Neural cell (in vitro differentiated cells): ENCODE data around the gene TPM2. TPM values are rescaled to one million over a fixed set of nuclear protein-coding genes. Genes with fewer than 3 reads are reported as not detected.

Experiments used
- H2AFZ ChIP-seq: fragments of 200-600, 300-800 bp; sonication (generic), shearing (Covaris generic); 2 replicates; pipeline ENCODE4 v1.6.0; 2014; ENCODE audit warnings: low read depth, mild to moderate bottlenecking, antibody characterized with exemption, low read length, moderate library complexity
- H3F3A ChIP-seq: fragments of 200-600 bp; shearing (Covaris generic); 2 replicates; pipeline ENCODE4 v1.6.1; 2016; ENCODE audit warnings: mild to moderate bottlenecking, moderate library complexity, mixed read lengths, antibody characterized with exemption, low read length; ENCODE audit not compliant: insufficient read depth, poor library complexity, severe bottlenecking
- H3K27ac ChIP-seq: fragments of 200-600, 300-800 bp; sonication (generic), shearing (Covaris generic); 2 replicates; pipeline ENCODE4 v1.5.1; 2014; ENCODE audit warnings: mild to moderate bottlenecking, low read length, moderate library complexity
- H3K27me3 ChIP-seq: fragments of 300-800, 200-600 bp; sonication (generic), shearing (Covaris generic); 2 replicates; pipeline ENCODE4 v1.6.0; 2014; ENCODE audit warnings: mild to moderate bottlenecking, low read depth, low read length, moderate library complexity; ENCODE audit not compliant: insufficient read depth
- H3K36me3 ChIP-seq: fragments of 300-800, 200-600 bp; sonication (generic), shearing (Covaris generic); 2 replicates; pipeline ENCODE4 v1.5.1; 2014; ENCODE audit warnings: mild to moderate bottlenecking, antibody characterized with exemption, low read length, moderate library complexity; ENCODE audit not compliant: insufficient read depth
- H3K4me2 ChIP-seq: fragments of 300-800, 200-600 bp; sonication (generic), shearing (Covaris generic); 2 replicates; pipeline ENCODE4 v1.6.0; 2014; ENCODE audit warnings: mild to moderate bottlenecking, low read length
- H3K4me3 ChIP-seq: fragments of 300-800, 200-600 bp; sonication (generic), shearing (Covaris generic); 2 replicates; pipeline ENCODE4 v1.5.1; 2014; ENCODE audit warnings: mild to moderate bottlenecking, low read length, moderate library complexity
- H3K79me2 ChIP-seq: fragments of 200-600 bp; shearing (Covaris generic); replicated peaks from 2 replicates; pipeline ENCODE4 v1.6.0; 2014; ENCODE audit warnings: mild to moderate bottlenecking, low read length, moderate library complexity; ENCODE audit not compliant: insufficient read depth
- H3K9ac ChIP-seq: fragments of 300-800, 200-600 bp; sonication (generic), shearing (Covaris generic); 2 replicates; pipeline ENCODE4 v1.6.1; 2016; ENCODE audit warnings: mild to moderate bottlenecking, low read length, mixed read lengths
- H3K9me2 ChIP-seq: fragments of 200-600 bp; shearing (Covaris generic); 2 replicates; pipeline ENCODE4 v1.6.1; 2016; ENCODE audit warnings: mild to moderate bottlenecking, low read length, mixed read lengths; ENCODE audit not compliant: insufficient read depth
- H3K9me3 ChIP-seq: fragments of 200-600, 300-800 bp; sonication (generic), shearing (Covaris generic); 2 replicates; pipeline ENCODE4 v1.6.1; 2016; ENCODE audit warnings: mild to moderate bottlenecking, mixed run types, low read length, moderate library complexity, mixed read lengths
- H4K20me1 ChIP-seq: fragments of 200-600 bp; shearing (Covaris generic); 2 replicates; pipeline ENCODE4 v1.6.1; 2016; ENCODE audit warnings: mild to moderate bottlenecking, mixed run types; ENCODE audit not compliant: insufficient read depth
- EP300 ChIP-seq: fragments of 450-650 bp; conservative IDR thresholded peaks from 2 replicates; pipeline ENCODE4 v1.6.1; 2014; ENCODE audit warnings: antibody characterized with exemption, mild to moderate bottlenecking, moderate library complexity; ENCODE audit not compliant: poor library complexity, severe bottlenecking
- EZH2 ChIP-seq: fragments of 200-600, 300-800 bp; shearing (Covaris generic), sonication (generic); IDR thresholded peaks from 2 replicates; pipeline ENCODE4 v1.6.1; 2014; ENCODE audit warnings: antibody characterized with exemption, low read length, borderline replicate concordance, mild to moderate bottlenecking; ENCODE audit not compliant: insufficient read depth, poor library complexity, severe bottlenecking
- MXI1 ChIP-seq: fragments of 450-650 bp; conservative IDR thresholded peaks from 2 replicates; pipeline ENCODE4 v1.6.1; 2014; ENCODE audit warnings: antibody characterized with exemption, mild to moderate bottlenecking; ENCODE audit not compliant: poor library complexity, severe bottlenecking
- POLR2AphosphoS5 ChIP-seq: IDR thresholded peaks from 2 replicates; pipeline ENCODE4 v1.6.1; 2012
- RAD21 ChIP-seq: fragments of 450-650 bp; conservative IDR thresholded peaks from 2 replicates; pipeline ENCODE4 v1.6.1; 2014; ENCODE audit warnings: antibody characterized with exemption, mild to moderate bottlenecking, moderate library complexity
- REST ChIP-seq: IDR thresholded peaks from 2 replicates; pipeline ENCODE4 v1.6.1; 2012; ENCODE audit warnings: borderline replicate concordance
- SMC3 ChIP-seq: fragments of 450-650 bp; conservative IDR thresholded peaks from 2 replicates; pipeline ENCODE4 v1.6.1; 2014; ENCODE audit warnings: antibody characterized with exemption, mild to moderate bottlenecking, moderate library complexity; ENCODE audit not compliant: poor library complexity
- TAF1 ChIP-seq: IDR thresholded peaks from 2 replicates; pipeline ENCODE4 v1.6.1; 2012; ENCODE audit warnings: low read depth
- polyA plus RNA-seq: library from polyadenylated mRNA; depleted of rRNA; stranded (reverse); fragments of >200 nt; gene quantifications from 2 replicates; pipeline ENCODE4 v1.2.3, GENCODE V29; 2014
- TF ChIP-seq, protein P1 (sequence below): fragments of 450-650 bp; IDR thresholded peaks from 2 replicates; pipeline ENCODE4 v1.5.1; 2014; ENCODE audit warnings: antibody characterized with exemption, mild to moderate bottlenecking, moderate library complexity; ENCODE audit not compliant: poor library complexity, severe bottlenecking

TPM2 gene
- polyA plus RNA-seq, 1 donor from 2014 or later: not detected

DNA sequence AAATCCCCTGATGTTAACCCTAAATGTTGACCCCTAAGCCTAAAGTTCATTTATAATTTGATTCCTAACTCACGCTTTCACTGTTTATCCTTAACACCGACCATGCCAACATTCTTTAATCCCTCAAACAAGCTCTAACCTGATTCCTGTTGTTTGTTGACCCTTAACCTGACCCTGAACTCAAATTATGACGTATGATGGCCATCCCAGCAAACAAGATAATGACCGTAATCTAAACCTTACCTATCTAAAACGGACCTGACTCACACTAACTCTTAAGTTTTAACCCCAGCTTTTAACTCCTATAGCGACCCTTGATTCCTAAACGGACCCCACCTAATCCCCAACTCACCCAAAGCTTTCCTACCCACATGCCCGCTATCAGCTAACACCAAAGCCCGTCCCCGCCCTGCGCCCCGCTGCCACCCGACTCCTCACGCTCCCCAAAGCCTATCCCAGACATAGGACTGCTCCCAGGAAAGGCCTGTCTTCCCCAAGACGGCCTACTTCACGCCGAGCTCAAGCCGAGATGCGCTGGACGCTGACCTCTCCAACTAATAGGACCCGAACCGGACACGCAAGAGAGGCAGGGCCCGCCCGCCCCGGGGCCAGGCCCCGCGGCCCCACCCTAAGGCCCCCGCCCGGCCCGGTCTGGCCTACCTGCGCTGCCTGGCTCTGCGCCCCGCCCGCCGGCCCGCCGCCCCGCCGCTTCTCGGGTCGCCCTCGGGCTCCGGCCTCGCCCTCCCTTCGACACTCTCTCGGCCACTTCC is 41.9 kb upstream of the TPM2 start:
- peak overlapping the region; percentile 81 for H3K4me3 ChIP-seq
- TF ChIP-seq, protein P1, sequence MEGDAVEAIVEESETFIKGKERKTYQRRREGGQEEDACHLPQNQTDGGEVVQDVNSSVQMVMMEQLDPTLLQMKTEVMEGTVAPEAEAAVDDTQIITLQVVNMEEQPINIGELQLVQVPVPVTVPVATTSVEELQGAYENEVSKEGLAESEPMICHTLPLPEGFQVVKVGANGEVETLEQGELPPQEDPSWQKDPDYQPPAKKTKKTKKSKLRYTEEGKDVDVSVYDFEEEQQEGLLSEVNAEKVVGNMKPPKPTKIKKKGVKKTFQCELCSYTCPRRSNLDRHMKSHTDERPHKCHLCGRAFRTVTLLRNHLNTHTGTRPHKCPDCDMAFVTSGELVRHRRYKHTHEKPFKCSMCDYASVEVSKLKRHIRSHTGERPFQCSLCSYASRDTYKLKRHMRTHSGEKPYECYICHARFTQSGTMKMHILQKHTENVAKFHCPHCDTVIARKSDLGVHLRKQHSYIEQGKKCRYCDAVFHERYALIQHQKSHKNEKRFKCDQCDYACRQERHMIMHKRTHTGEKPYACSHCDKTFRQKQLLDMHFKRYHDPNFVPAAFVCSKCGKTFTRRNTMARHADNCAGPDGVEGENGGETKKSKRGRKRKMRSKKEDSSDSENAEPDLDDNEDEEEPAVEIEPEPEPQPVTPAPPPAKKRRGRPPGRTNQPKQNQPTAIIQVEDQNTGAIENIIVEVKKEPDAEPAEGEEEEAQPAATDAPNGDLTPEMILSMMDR: no peak
- TF ChIP-seq SMC3 (no peak), RAD21 (no peak), MXI1 (no peak), EZH2 (no peak), TAF1 (no peak), REST (no peak), EP300 (no peak), POLR2AphosphoS5 (no peak)
- no peaks in the 10 kb centered on the region for H3F3A ChIP-seq
- H3K4me2 ChIP-seq: peak overlapping the region; percentile 83
- H3K27me3 ChIP-seq: no peaks in the 10 kb centered on the region
- H3K36me3 ChIP-seq: no peaks in the 10 kb centered on the region
- H3K27ac ChIP-seq: peak overlapping the region; percentile 83
- H3K79me2 ChIP-seq: peaks cover 31% of the 10 kb centered on the region
- H3K9me3 ChIP-seq: no peaks in the 10 kb centered on the region
- H3K9me2 ChIP-seq: no peaks in the 10 kb centered on the region
- H2AFZ ChIP-seq: peak overlapping the region; percentile 78
- H4K20me1 ChIP-seq: no peaks in the 10 kb centered on the region
- peak overlapping the region; percentile 79 for H3K9ac ChIP-seq

DNA sequence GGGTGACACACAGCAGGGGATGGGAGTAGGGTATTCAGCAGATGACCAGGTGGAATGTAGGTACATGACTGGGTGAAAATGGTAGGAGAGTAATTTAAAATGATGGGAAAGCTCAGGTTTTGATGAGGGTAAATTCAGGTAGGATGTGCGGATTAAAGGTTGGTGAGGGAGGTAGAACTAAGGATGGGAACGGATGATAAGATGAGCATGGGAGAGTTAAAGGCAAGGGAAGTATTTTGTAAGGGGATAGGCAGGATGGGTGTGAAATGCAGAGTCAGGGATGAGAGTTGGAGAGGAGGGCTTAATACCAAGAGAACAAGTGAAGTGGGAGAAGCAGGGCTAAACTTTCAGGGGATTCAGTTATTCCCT is 40.7 kb upstream of the TPM2 start:
- TF ChIP-seq SMC3: no peak
- TF ChIP-seq TAF1: no peak
- TF ChIP-seq REST: no peak
- no peak for TF ChIP-seq MXI1
- TF ChIP-seq POLR2AphosphoS5: no peak
- TF ChIP-seq, protein P1: no peak
- TF ChIP-seq EP300: no peak
- no peak for TF ChIP-seq RAD21
- no peak for TF ChIP-seq EZH2
- no peaks in the 10 kb centered on the region for H3F3A ChIP-seq
- no peak overlapping the region for H2AFZ ChIP-seq
- H3K9me3 ChIP-seq: no peaks in the 10 kb centered on the region
- H3K79me2 ChIP-seq: peaks cover 31% of the 10 kb centered on the region
- no peak overlapping the region for H3K9ac ChIP-seq
- H3K27ac ChIP-seq: no peak overlapping the region
- no peaks in the 10 kb centered on the region for H4K20me1 ChIP-seq
- peak overlapping the region; percentile 25 for H3K4me2 ChIP-seq
- no peaks in the 10 kb centered on the region for H3K9me2 ChIP-seq
- no peaks in the 10 kb centered on the region for H3K27me3 ChIP-seq
- H3K36me3 ChIP-seq: no peaks in the 10 kb centered on the region
- peak overlapping the region; percentile 81 for H3K4me3 ChIP-seq
